GM19193 (cell line): ENCODE results near the gene PGPEP1.

Experiments
- POLR2A ChIP-seq: IDR thresholded peaks from 4 replicates; pipeline ENCODE4 v1.6.1; 2011; ENCODE audit not compliant: insufficient read depth, insufficient read length; ENCODE audit errors: extremely low read depth

PGPEP1 gene

DNA sequence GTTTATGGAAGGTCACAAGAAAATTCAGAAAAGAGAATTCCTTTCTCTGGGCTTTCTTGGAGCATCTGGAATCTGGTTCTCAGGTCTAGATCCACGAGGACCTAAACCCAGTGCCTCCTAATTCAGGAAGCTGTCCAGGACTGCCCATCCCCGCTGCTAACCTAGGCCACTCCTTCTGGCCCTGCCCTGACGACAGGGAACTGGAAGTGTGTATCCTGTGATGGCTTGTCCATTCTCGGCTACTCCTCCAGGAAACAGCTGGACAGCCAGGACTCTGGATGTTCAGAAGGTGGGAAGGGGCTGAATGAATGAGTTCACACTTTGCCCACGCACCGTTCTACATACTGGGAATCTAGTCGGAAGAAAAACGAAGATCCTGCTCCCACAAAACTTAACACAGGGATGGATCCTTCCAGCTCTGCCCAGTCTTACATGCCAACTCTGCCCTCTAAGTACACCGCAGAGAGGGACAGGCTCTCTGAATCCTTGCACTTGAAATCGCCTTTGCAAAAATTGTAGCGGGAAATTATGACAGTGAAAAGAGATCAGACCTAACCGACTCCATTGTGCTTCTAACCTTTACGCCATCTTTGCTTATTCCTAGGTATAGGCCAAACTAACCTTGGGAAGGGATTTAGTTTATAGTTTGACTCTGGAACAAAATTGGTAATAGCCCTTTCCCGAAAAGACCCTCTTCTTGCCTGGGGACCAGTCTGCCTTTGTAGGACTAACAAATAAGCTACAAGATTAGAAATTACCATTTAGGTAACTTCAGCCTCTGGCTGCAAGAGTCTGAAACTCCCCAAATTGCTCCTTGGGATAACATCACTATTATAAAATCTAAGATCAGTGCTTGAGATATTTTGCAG is 19.3 kb upstream of the PGPEP1 start:
- no peak for TF ChIP-seq POLR2A

DNA sequence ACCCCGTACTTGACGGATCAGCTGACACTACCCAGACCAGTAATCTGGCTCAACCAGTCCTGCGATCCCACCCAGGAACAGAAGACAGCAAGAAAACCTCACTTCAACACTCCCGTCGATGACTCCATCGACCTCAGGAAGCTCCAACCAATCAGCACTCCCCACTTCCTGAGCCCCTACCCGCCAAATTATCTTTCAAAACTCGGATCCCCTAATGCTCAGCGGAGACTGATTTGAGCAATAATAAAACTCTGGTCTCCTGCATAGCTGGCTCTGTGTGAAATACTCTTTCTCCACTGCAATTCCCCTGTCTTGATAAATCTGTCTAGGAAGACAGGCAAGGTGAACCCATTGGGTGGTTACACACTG is 18.7 kb upstream of the PGPEP1 start:
- TF ChIP-seq POLR2A: no peak

DNA sequence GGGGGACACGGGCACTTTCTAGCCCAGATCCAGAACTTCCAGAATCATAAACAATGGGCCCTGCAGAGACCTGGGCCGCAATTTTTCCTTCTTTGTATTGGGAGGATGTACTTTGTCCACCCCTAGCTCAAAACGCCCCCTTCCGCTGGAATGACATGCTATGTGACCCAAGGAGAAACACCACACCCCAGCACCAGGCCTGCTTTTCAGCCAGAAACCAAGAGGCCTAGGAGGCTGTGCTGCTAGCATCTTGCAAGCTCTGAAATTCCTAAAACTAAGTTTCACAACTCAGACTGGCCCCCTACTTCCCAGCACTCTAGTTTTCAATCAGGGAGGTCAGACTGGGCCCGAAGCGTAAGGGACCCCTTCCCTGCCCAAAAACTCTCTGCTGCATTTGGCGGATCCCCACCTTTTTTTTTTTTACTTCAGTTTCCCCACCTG is 18.1 kb upstream of the PGPEP1 start:
- TF ChIP-seq POLR2A: no peak

DNA sequence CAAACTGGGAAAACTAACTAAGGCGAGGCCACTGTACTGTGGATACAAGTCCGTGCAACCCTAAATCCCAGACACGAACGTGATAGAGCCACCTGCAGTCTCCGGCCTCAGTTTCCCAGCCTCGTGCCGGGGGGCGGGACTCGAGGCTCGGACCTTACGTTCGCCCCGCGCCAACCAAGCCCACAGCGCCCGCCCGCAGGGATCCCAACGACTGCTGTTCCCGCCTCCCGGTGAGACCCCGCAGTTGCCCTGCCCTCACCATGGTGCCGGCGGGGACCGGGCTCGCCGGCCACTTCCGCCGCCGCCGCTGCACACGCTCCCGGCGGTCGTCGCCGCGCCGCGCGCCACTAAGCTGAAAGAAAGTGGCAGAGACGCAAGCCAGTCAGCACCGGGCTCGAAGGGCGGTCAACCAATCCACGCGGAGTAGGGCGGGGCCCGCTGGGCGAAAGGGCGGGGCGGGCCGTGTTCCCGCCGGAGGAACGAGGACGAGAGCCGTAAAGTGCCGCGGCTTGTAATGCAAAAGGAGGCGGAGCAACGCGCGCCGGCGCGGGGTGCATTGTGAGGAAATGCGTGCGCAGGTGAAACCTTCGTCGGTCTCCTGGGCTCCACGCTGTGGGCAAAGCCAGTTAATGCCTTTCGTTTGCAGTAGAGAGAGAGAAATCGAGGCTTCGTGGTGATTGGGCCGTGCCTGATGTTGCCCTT is 17.5 kb upstream of the PGPEP1 start, which contains the start of gene LSM4:
TSS of gene LSM4 (minus strand) at position 318 of the 702 bp plus-strand sequence. CDS start at position 262, 56 bp downstream.
- peak; percentile 88 for TF ChIP-seq POLR2A

DNA sequence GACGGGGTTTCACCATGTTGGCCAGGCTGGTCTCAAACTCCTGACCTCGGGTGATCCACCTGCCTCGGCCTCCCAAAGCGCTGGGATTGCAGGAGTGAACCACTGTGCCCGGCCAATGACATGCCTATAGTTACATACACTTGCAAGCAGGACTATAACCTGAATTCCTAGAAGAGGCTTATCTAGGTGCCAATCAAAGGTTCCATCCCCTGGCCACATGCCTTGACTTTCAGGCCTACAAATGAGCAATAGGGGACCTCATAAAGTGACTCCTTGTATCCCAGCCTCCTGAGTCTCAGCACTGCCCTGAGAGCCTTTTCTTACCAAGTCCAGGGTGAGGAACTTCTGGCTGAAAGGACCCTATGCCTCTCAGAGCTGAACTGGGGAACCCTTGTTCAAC is 13.6 kb upstream of the PGPEP1 start:
- no peak for TF ChIP-seq POLR2A

DNA sequence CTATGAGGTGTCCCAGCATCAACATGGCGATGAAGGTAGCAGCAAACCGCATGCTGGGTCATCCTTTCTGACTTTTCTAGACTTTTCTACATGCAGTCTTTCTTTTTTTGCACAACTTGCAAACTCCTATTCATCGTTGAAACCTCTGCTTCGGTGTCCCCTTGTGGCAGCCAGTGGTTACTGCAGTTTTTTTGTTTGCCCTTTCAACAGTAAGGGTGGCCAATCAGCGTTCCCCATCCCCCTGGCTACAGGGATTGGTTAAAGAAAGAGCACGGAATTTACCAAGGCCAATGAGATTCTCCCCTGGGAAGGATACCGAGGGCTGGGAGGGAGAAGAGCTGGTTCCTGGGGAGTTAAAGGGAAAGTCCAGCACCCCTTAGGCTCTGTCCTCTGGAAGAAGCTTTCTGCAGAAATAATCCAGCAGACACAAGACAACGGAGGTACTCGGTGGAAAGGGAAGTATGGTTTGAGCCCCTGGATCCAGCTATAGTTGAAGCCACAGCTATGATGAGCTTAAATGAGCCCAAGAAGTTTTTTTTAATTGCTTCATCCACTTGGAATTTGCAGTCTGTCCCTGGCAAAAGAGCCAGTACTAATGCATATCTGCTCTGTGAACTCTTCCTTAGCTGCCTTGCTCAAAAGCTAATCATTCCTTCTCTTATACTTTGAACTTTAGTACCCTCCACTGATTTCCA is 11.9 kb upstream of the PGPEP1 start:
- no peak for TF ChIP-seq POLR2A

DNA sequence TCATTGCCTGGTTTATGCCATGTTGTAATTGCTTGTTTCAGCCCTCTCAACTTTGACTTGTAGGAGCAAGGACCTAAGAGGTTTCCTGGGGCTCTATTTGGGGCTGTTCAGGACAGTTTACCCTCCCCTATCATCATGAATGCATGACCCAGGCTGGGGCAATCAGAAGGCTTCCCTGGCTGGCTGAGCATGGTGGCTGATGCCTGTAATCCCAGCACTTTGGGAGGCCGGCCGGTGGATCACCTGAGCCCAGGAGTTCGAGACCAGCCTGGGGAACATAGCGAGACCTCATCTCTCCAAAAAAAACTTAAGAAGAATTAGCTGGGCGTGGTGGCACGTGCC is 11.4 kb upstream of the PGPEP1 start:
- no peak for TF ChIP-seq POLR2A

DNA sequence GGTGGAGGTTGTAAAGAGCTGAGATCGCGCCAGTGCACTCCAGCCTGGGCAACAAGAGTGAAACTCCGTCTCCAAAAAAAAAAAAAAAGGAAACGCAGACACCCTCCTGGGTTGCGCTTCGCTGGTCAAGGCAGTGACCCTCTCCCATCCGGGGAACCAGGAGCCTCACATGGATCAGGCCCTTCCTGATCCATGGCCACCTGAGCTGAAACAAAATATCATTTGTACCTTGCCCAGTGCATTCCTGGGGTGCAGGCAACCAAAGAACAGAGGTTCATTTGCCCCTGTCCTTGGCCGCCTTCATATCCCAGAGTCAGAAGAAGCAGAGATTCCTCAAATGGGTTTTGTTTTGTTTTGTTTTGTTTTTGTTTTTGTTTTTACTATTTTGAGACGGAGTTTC is 9.5 kb upstream of the PGPEP1 start:
- TF ChIP-seq POLR2A: no peak

DNA sequence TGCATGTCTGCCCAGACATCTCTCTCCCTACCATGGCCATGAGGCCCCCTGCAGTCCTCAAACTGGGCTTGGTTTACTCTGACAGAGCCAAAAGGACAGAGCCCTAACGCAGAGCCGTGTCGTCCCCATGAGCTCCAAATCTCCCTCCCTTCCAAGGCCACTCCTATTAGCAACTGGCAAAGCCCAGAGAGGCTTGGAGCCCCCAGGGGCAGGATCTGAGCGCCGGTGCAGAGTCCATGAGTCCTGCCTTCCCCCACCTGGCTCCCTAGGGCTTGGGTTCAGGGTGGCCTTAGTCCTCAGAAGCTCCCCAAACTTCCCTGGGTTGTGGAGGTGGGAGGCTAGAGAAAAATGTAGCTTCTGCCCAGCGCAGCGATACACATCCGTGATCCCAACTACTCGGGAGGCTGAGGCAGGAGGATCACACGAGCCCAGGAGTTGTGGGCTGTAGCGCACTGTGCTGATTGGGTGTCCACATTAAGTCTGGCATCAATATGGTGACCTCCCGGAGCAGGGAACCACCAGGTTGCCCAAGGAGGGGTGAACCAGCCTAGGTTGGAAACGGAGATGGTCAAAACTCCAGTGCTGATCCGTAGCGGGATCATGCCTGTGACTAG is 7.4 kb upstream of the PGPEP1 start:
- TF ChIP-seq POLR2A: no peak

DNA sequence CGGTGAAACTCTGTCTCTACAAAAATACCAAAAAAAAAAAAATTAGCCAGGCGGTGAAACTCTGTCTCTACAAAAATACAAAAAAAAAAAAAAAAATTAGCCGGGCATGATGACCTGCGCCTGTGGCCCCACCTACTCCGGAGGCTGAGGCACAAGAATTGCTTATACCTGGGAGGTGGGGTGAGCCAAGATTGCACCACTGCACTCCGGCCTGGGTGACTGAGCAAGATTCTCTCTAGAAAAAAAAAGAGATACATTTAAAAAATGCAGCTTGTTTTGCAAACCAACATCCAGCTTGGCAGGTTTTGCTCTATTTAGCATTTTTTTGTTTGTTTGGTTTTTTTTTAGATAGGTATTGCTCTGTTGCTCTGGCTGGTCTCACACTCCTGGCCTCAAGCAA is 6.7 kb upstream of the PGPEP1 start:
- no peak for TF ChIP-seq POLR2A

DNA sequence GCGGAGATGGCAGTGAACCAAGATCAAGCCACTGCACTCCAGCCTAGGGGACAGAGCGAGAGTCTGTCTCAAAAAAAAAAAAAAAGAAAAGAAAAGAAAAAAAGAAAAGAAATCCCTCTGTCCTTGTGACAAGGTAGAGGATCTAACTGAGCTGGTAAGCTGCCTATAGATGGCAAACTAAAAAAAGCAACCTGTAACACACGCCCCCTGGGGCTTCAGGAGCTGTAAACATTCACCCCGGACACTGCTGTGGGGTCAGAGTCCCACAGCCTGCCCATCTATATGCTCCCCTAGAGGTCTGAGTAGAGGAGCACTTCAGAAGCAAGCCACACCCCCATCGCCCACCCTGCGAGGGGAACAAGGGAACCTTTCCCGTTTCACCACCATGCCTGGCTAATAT is 4.3 kb upstream of the PGPEP1 start:
- no peak for TF ChIP-seq POLR2A

DNA sequence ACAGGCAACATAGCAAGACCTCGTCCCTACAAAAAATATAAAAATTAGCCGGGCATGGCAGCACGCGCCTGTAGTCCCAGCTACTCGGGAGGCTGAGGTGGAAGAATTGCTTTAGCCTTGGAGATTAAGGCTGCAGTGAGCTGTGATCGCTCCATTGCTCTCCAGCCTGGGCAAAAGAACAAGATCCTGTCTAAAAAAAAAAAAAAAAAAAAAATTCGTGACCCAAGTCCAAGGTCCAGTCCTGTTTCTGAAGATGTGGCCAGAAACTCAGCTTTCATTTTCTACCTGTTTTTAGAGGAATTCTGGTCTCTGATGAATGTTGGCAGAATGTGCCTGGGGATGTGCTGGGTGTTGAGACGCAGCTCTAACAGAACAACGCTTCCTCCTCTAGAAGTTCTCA is 1.9 kb upstream of the PGPEP1 start:
- no peak for TF ChIP-seq POLR2A

DNA sequence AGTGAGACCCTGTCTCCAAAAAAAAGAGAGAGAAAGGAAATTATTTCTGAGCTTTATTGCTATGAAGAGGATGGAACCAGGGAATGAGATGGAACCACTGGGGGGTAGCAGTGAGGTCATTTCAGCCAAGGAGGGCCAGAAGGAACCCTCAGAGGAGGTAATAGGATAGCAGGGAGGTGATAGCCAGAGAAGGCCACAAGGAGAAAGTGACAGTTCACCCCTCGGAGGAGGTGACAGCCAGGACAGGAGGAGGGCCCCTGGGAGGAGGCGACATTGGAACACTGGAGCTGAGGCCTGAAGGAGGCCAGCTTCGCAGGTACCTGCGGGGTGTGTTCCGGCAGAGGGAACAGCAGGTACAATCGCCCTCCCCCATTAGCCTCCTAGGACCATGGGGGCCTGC is 675 bp upstream of the PGPEP1 start:
- no peak for TF ChIP-seq POLR2A

DNA sequence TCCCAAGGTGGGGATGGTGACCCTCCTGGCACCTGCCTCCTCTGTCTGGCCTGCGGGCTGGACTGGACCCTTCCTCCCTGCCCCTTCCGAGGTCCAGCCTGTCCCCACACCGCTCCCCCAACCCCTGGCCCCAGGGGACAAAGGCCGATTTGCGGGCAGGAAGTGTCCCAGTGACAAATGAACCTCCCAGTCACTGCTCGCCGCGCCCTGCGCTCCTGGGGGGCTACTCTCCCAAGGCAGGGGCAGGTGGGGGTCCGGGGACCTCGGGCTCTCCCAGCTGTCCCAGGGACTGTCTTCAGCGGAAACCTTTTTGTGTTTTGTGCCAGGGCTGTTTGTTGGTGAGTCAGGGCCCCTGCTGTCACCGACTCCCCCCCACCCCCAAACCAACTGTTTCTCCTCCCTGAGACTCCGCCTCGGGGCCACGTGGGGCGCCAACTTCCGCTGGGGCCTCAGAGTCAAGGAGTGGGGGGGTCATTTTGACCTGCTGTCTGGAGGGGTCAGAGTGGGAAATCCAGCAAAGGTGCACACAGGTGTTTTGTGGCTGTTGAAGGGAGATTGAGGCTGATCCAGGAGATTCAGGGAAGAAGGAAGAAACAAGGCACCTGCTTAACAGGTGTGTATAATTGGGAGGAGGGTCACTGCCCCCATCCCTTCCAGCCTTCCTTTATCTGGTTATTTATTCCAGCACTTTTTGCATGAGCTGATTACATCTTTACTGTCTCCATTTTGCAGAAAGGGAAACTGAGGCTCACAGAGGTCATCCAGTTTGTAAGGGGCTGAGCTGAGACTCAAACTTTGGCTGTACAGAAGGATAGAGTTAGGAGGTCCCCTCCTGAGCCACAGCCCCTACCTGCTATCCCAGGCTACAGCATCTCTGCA is 831 bp downstream of the PGPEP1 start:
- TF ChIP-seq POLR2A: no peak
